Fibroblast of lung (primary cell): ENCODE measurements around the gene SYT14. TPM values are rescaled to one million over a fixed set of nuclear protein-coding genes. Genes with fewer than 3 reads are reported as not detected.

ENCODE experiments used
- DNase-seq, 2 donors: peaks; one replicate each; pipeline versions ENCODE4 v3.0.0 to v3.0.0-alpha.2; 2010; ENCODE audit warnings: low read depth in 2 of 2
- H2AFZ ChIP-seq: 2 replicates; pipeline ENCODE4 v1.5.1; 2012; ENCODE audit warnings: low read length, control low read depth, inconsistent platforms
- H3K27ac ChIP-seq: 2 replicates; pipeline ENCODE4 v1.5.1; 2011; ENCODE audit warnings: low read length, control low read depth; ENCODE audit not compliant: insufficient read depth
- H3K27me3 ChIP-seq: 2 replicates; pipeline ENCODE4 v1.5.1; 2011; ENCODE audit warnings: mild to moderate bottlenecking, low read length; ENCODE audit not compliant: control insufficient read depth, insufficient read depth
- H3K36me3 ChIP-seq: 2 replicates; pipeline ENCODE4 v1.5.1; 2011; ENCODE audit warnings: low read length; ENCODE audit not compliant: control insufficient read depth, insufficient read depth
- H3K4me1 ChIP-seq: 2 replicates; pipeline ENCODE4 v1.5.1; 2011; ENCODE audit warnings: low read length; ENCODE audit not compliant: control insufficient read depth, insufficient read depth; ENCODE audit errors: extremely low read depth
- H3K4me2 ChIP-seq: 2 replicates; pipeline ENCODE4 v1.5.1; 2011; ENCODE audit warnings: low read length, control low read depth; ENCODE audit not compliant: insufficient read depth; ENCODE audit errors: extremely low read depth
- H3K4me3 ChIP-seq, 4 experiments: fragments of 200-600 bp in 1 of 4; sonication (generic) in 1 of 4; replicated peaks in 1 of 4; 2 replicates each; pipeline ENCODE4 v1.5.1; 2011 to 2016; ENCODE audit warnings: low read length in 4 of 4, low read depth in 3 of 4, mild to moderate bottlenecking in 3 of 4, control low read depth in 2 of 4, inconsistent platforms in 1 of 4, mixed read lengths in 1 of 4; ENCODE audit not compliant: insufficient read depth in 1 of 4; ENCODE audit errors: control extremely low read depth in 1 of 4
- H3K79me2 ChIP-seq: 2 replicates; pipeline ENCODE4 v1.5.1; 2012; ENCODE audit warnings: mild to moderate bottlenecking, low read length, inconsistent platforms; ENCODE audit not compliant: control insufficient read depth, insufficient read depth
- H3K9ac ChIP-seq: 2 replicates; pipeline ENCODE4 v1.5.1; 2011; ENCODE audit warnings: mild to moderate bottlenecking, low read length, control low read depth; ENCODE audit not compliant: insufficient read depth
- H3K9me3 ChIP-seq: 2 replicates; pipeline ENCODE4 v1.5.1; 2012; ENCODE audit warnings: low read depth, low read length; ENCODE audit not compliant: control insufficient read depth, insufficient read depth
- H4K20me1 ChIP-seq: 2 replicates; pipeline ENCODE4 v1.5.1; 2011; ENCODE audit warnings: low read length; ENCODE audit not compliant: control insufficient read depth, insufficient read depth; ENCODE audit errors: extremely low read depth
- CTCF ChIP-seq, 2 donors: IDR thresholded peaks in 1 of 2; conservative IDR thresholded peaks in 1 of 2; 1 replicate in 1 of 2; 2 replicates in 1 of 2; pipeline ENCODE4 v1.5.1; 2011 to 2012; ENCODE audit warnings: low read length in 2 of 2, control low read depth in 1 of 2, inconsistent platforms in 1 of 2, low read depth in 1 of 2, mild to moderate bottlenecking in 1 of 2
- EZH2 ChIP-seq: IDR thresholded peaks from 2 replicates; pipeline ENCODE4 v1.5.1; 2012; ENCODE audit warnings: low read length, control low read depth, mild to moderate bottlenecking; ENCODE audit errors: missing control alignments
- polyA plus RNA-seq, 2 donors: library from polyadenylated mRNA; depleted of rRNA in 1 of 2; stranded (reverse) in 1 of 2; unstranded in 1 of 2; fragments of >200 nt; gene quantifications; 2 replicates each; pipeline ENCODE4 v1.2.1, GENCODE V29; 2011 to 2012; ENCODE audit warnings: missing spikeins in 1 of 2
- total RNA-seq: library from RNA; depleted of rRNA; stranded (reverse); fragments of >200 nt; gene quantifications from 2 replicates; pipeline ENCODE4 v1.2.1, GENCODE V29; 2014

SYT14 gene
- total and polyA plus RNA-seq, 2 donors (not counting 1 experiment from before 2014, with no cell fraction given): 0.84 to 0.99 TPM

DNA sequence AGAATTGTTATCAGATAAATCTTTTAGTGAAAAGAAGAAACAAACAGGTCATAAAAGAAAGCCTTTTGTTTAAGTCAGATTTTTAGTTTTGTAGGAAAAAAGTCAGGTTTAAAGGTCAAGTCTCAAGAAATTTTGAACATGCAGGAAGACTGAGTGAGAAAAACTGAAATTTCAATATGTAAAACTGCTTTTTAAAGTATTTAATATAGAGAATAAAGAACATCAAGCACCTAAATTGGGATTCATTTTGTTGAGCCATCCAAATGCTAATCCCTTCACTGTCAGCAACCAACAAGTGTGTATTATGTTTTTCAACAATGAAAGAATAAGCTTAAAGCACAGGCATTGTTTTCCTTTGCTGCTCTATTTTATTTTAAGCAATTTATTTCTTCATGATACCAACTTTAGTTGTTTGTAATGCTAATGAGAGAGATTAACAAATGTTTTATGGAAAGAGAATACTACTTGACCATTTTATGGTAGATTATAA lies 179.7 kb downstream of the SYT14 start:
- no peak overlapping the region for H3K4me3 ChIP-seq
- DNase-seq: no peak
- no peak overlapping the region for H3K9ac ChIP-seq
- no peaks in the 10 kb centered on the region for H3K4me1 ChIP-seq
- H2AFZ ChIP-seq: no peak overlapping the region
- no peaks in the 10 kb centered on the region for H3K9me3 ChIP-seq
- no peak overlapping the region for H3K4me2 ChIP-seq
- H4K20me1 ChIP-seq: no peaks in the 10 kb centered on the region
- TF ChIP-seq CTCF (conservative IDR thresholded peaks at IDR 0.05 in 1 of 2, IDR thresholded peaks at IDR 0.05 in 1 of 2; ENCODE audit: low read depth in 1 of 2, low read length in 2 of 2) (no peak), EZH2 (no peak)
- no peaks in the 10 kb centered on the region for H3K36me3 ChIP-seq
- H3K27ac ChIP-seq: no peak overlapping the region
- H3K27me3 ChIP-seq: no peaks in the 10 kb centered on the region
- no peaks in the 10 kb centered on the region for H3K79me2 ChIP-seq

DNA sequence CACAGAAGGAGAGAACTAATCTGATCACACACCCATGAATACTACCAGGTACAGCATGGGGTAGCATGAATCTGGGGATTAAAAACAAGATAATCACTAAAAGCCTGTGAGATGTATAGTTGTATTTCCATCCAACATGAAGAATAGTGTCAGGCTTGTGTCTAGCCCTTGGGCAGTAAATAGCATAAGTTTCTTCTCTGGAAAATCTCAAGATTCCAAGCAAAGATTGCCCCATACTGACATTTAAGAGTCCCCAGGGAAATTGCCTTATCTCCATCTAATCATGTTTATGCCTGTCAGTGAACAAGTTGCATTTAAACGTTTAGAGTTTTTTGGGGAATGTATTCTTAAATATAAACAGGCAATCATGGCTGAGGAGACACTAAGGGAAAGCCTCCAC lies 185.4 kb downstream of the SYT14 start:
- no peaks in the 10 kb centered on the region for H4K20me1 ChIP-seq
- TF ChIP-seq CTCF (conservative IDR thresholded peaks at IDR 0.05 in 1 of 2, IDR thresholded peaks at IDR 0.05 in 1 of 2; ENCODE audit: low read depth in 1 of 2, low read length in 2 of 2) (no peak), EZH2 (no peak)
- H3K4me3 ChIP-seq: no peak overlapping the region
- H3K4me1 ChIP-seq: no peaks in the 10 kb centered on the region
- H2AFZ ChIP-seq: no peak overlapping the region
- H3K27me3 ChIP-seq: no peaks in the 10 kb centered on the region
- H3K9ac ChIP-seq: no peak overlapping the region
- H3K79me2 ChIP-seq: no peaks in the 10 kb centered on the region
- H3K27ac ChIP-seq: no peak overlapping the region
- no peaks in the 10 kb centered on the region for H3K36me3 ChIP-seq
- no peak overlapping the region for H3K4me2 ChIP-seq
- H3K9me3 ChIP-seq: no peaks in the 10 kb centered on the region
- DNase-seq: no peak

GRCh38 chr1:210123924-210124589 lies 186.0 kb downstream of the SYT14 start:
- H3K27me3 ChIP-seq: no peaks in the 10 kb centered on the region
- DNase-seq: peak; percentile 23 to 80

More at GRCh38 chr1:210123924-210124589, 186.0 kb downstream of the SYT14 start:
- H3K36me3 ChIP-seq: no peaks in the 10 kb centered on the region
- TF ChIP-seq CTCF (conservative IDR thresholded peaks at IDR 0.05 in 1 of 2, IDR thresholded peaks at IDR 0.05 in 1 of 2; ENCODE audit: low read depth in 1 of 2, low read length in 2 of 2) (no peak), EZH2 (no peak)
- H4K20me1 ChIP-seq: no peaks in the 10 kb centered on the region
- no peaks in the 10 kb centered on the region for H3K79me2 ChIP-seq
- H3K4me2 ChIP-seq: no peak overlapping the region
- H3K4me1 ChIP-seq: no peaks in the 10 kb centered on the region
- H2AFZ ChIP-seq: no peak overlapping the region
- H3K4me3 ChIP-seq: no peak overlapping the region
- no peak overlapping the region for H3K27ac ChIP-seq
- no peaks in the 10 kb centered on the region for H3K9me3 ChIP-seq
- H3K9ac ChIP-seq: no peak overlapping the region
